Measurements from ENCODE around the gene CCDC77.
A peak's percentile ranks its signal among the peaks of the same experiment; 100 is the strongest.
"Not testable (repeated sequence)": the region's sequence is repeated elsewhere in the genome, so short reads cannot be mapped to it uniquely, and the experiment has no call there.

Gene CCDC77

GRCh38 chr12:401235-402028 is at the start of gene CCDC77:
CCDC77 (plus strand) TSS chr12:401644; CDS start chr12:409384, 7,740 bp downstream.
- in situ Hi-C loops (cut with MboI; ENCODE audit: low pct_unique_long_range_greater_than_20kb, low sequenced_read_pairs): no loop called here
- peak; percentile 97 for DNase-seq

- in situ Hi-C loops (cut with MboI; ENCODE audit: low pct_unique_long_range_greater_than_20kb, low sequenced_read_pairs): no loop called here
- no peak for DNase-seq
Observed at GRCh38 chr12:356276-356988, 45.0 kb upstream of the CCDC77 start.

GRCh38 chr12:359091-359490 is 42.4 kb upstream of the CCDC77 start:
- in situ Hi-C loops (cut with MboI; ENCODE audit: low pct_unique_long_range_greater_than_20kb, low sequenced_read_pairs): no loop called here
- DNase-seq: no peak

- in situ Hi-C loops (cut with MboI; ENCODE audit: low pct_unique_long_range_greater_than_20kb, low sequenced_read_pairs): no loop called here
- no peak for DNase-seq
Observed at GRCh38 chr12:366820-367219, 34.6 kb upstream of the CCDC77 start.

GRCh38 chr12:367972-368371 is 33.5 kb upstream of the CCDC77 start:
- in situ Hi-C loops (cut with MboI; ENCODE audit: low pct_unique_long_range_greater_than_20kb, low sequenced_read_pairs): no loop called here
- no peak for DNase-seq

GRCh38 chr12:370739-371485 is 30.5 kb upstream of the CCDC77 start:
- in situ Hi-C loops (cut with MboI; ENCODE audit: low pct_unique_long_range_greater_than_20kb, low sequenced_read_pairs); DNase-seq: not testable (repeated sequence)

GRCh38 chr12:386651-387050 is 14.8 kb upstream of the CCDC77 start:
- in situ Hi-C loops (cut with MboI; ENCODE audit: low pct_unique_long_range_greater_than_20kb, low sequenced_read_pairs): no loop called here
- DNase-seq: no peak

GRCh38 chr12:388012-388411 is 13.4 kb upstream of the CCDC77 start:
- in situ Hi-C loops (cut with MboI; ENCODE audit: low pct_unique_long_range_greater_than_20kb, low sequenced_read_pairs): no loop called here
- no peak for DNase-seq

- in situ Hi-C loops (cut with MboI; ENCODE audit: low pct_unique_long_range_greater_than_20kb, low sequenced_read_pairs): no loop called here
- no peak for DNase-seq
Observed at GRCh38 chr12:388541-389141, 12.8 kb upstream of the CCDC77 start.

- peak; percentile 96 for DNase-seq
- in situ Hi-C loops (cut with MboI; ENCODE audit: low pct_unique_long_range_greater_than_20kb, low sequenced_read_pairs): no loop called here
Observed at GRCh38 chr12:389142-390096, 12.0 kb upstream of the CCDC77 start, which contains the start of gene KDM5A. KDM5A (minus strand) TSS chr12:389320; CDS start chr12:389091, 229 bp downstream.

- DNase-seq: no peak
- in situ Hi-C loops (cut with MboI; ENCODE audit: low pct_unique_long_range_greater_than_20kb, low sequenced_read_pairs): no loop called here
Observed at GRCh38 chr12:400828-401227, 616 bp upstream of the CCDC77 start.

- DNase-seq: peak; percentile 58
- in situ Hi-C loops (cut with MboI; ENCODE audit: low pct_unique_long_range_greater_than_20kb, low sequenced_read_pairs): no loop called here
Observed at GRCh38 chr12:402029-402389, 565 bp downstream of the CCDC77 start.

- DNase-seq: no peak
- in situ Hi-C loops (cut with MboI; ENCODE audit: low pct_unique_long_range_greater_than_20kb, low sequenced_read_pairs): no loop called here
Observed at GRCh38 chr12:414859-415258, 13.4 kb downstream of the CCDC77 start.

GRCh38 chr12:418432-418831 is 17.0 kb downstream of the CCDC77 start:
- DNase-seq: no peak
- in situ Hi-C loops (cut with MboI; ENCODE audit: low pct_unique_long_range_greater_than_20kb, low sequenced_read_pairs): no loop called here

GRCh38 chr12:422526-422925 is 21.1 kb downstream of the CCDC77 start:
- in situ Hi-C loops (cut with MboI; ENCODE audit: low pct_unique_long_range_greater_than_20kb, low sequenced_read_pairs): no loop called here

GRCh38 chr12:435737-436136 is 34.3 kb downstream of the CCDC77 start:
- in situ Hi-C loops (cut with MboI; ENCODE audit: low pct_unique_long_range_greater_than_20kb, low sequenced_read_pairs); DNase-seq: not testable (repeated sequence)

More at GRCh38 chr12:422526-422925, 21.1 kb downstream of the CCDC77 start:
- DNase-seq: no peak

- in situ Hi-C loops (cut with MboI; ENCODE audit: low pct_unique_long_range_greater_than_20kb, low sequenced_read_pairs): no loop called here
- peak; percentile 67 for DNase-seq
Observed at GRCh38 chr12:442235-442884, 40.9 kb downstream of the CCDC77 start.

- no peak for DNase-seq
- in situ Hi-C loops (cut with MboI; ENCODE audit: low pct_unique_long_range_greater_than_20kb, low sequenced_read_pairs): no loop called here
Observed at GRCh38 chr12:447141-447540, 45.7 kb downstream of the CCDC77 start.

Measured in KBM-7 (cell line).